Activated T-helper 1 cell treated with anti-CD3 and anti-CD28 coated beads, Interleukin-12 subunit alpha, Interleukin-12 subunit beta, Interleukin-2, Interleukin-4 antibody, amounts not matched to agents 30 ng/mL and 10 ng/mL and 1 ng/mL, durations not matched to agents 14 hours and 24 hours and 36 hours (primary cell): ENCODE data around the gene CHMP2B. TPM values are rescaled to one million over a fixed set of nuclear protein-coding genes. Genes with fewer than 3 reads are reported as not detected.

Source experiments
- DNase-seq: peaks from one replicate; pipeline ENCODE4 v3.0.0; 2021; ENCODE audit warnings: low spot score
- H3K27ac Mint-ChIP-seq: one replicate; pipeline ENCODE4 v1.8.0; 2021; ENCODE audit warnings: mild to moderate bottlenecking, mixed read lengths
- H3K27me3 Mint-ChIP-seq: one replicate; pipeline ENCODE4 v1.8.0; 2022; ENCODE audit warnings: mild to moderate bottlenecking, moderate library complexity, mixed read lengths; ENCODE audit not compliant: insufficient read depth
- H3K36me3 Mint-ChIP-seq: one replicate; pipeline ENCODE4 v1.8.0; 2021; ENCODE audit warnings: low read depth, mixed read lengths
- H3K4me1 Mint-ChIP-seq: one replicate; pipeline ENCODE4 v1.8.0; 2021; ENCODE audit warnings: low read depth, mixed read lengths
- H3K4me3 Mint-ChIP-seq: one replicate; pipeline ENCODE4 v1.8.0; 2021; ENCODE audit warnings: mild to moderate bottlenecking, moderate library complexity, mixed read lengths
- H3K9me3 Mint-ChIP-seq: one replicate; pipeline ENCODE4 v1.8.0; 2021; ENCODE audit warnings: mixed read lengths
- intact Hi-C: fragments of 100-400 bp; cut with micrococcal nuclease; formaldehyde crosslinking; loops from one replicate; pipeline ENCODE4 v1.15.1; 2024
- total RNA-seq: library from RNA; stranded (reverse); gene quantifications from 2 replicates; pipeline ENCODE4 v1.2.3, GENCODE V29; 2022

The CHMP2B gene, protein sequence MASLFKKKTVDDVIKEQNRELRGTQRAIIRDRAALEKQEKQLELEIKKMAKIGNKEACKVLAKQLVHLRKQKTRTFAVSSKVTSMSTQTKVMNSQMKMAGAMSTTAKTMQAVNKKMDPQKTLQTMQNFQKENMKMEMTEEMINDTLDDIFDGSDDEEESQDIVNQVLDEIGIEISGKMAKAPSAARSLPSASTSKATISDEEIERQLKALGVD
- total RNA-seq, result 28.2 and 29.6 TPM in 2 replicates

GRCh38 chr3:87227104-87227834 lies at the start of gene CHMP2B:
CHMP2B (plus strand) TSS chr3:87227309; CDS start chr3:87227523, 214 bp downstream.
- Mint-ChIP-seq H3K4me3 (peak within 1 kb of the TSS; percentile 98), H3K27ac (peak within 1 kb of the TSS; percentile 94), H3K27me3 (peaks cover 16% of the 10 kb centered on the region), H3K4me1 (peaks cover 31% of the 10 kb centered on the region), H3K36me3 (peaks cover 6% of the 10 kb centered on the region), H3K9me3 (peaks cover 4% of the 10 kb centered on the region)
- peak; percentile 87 for DNase-seq
- intact Hi-C loops, result loop anchor here (2.0 to 5.0 kb wide), 3 partner anchors 140 to 920 kb away; partner anchors contain the start of genes C3orf38, CGGBP1 and ZNF654

DNA sequence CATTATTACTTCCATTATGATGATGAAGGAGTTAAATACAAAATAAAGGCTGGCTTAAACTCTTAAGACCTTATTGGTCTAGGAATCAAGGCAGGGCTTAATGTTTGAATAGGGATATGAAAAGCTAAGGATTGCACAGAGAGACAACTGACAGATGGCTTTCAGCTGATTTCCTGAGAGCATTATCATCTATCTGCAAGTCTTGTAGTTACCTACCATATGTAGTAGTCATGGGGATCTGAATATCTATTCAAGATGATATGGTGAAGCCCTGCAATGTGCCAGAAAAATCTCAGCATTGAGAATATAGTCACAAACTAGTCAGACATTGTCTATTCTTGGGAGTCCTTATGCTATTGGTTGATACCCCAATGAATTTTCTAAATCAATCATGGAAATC lies 47.5 kb upstream of the CHMP2B start:
- Mint-ChIP-seq H3K27me3 (peaks cover 2% of the 10 kb centered on the region), H3K4me1 (no peaks in the 10 kb centered on the region), H3K4me3 (no peak overlapping the region), H3K36me3 (no peaks in the 10 kb centered on the region), H3K27ac (no peak overlapping the region), H3K9me3 (no peaks in the 10 kb centered on the region)
- intact Hi-C loops, result no loop called here
- DNase-seq, result no peak

DNA sequence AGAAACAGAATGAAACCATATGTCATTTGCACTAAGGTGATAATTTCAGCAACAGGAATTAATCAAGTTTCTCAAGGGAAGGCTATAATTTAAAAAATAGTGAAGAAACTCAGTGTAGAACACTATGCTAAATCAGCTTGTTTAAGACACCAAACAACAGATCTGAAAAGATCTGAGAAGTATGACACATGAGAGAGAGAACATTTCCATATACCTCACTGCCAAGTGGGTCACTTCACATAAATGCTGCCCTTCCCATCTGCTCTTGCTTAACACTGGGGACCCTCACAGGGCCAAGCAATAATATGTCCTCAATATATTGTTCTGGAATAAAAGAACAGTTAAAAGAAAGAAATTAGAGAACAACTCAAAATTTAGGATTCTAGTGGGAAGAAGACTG lies 45.6 kb upstream of the CHMP2B start:
- no peaks in the 10 kb centered on the region for H3K36me3 Mint-ChIP-seq
- H3K9me3 Mint-ChIP-seq, result no peaks in the 10 kb centered on the region

GRCh38 chr3:87182023-87182422 lies 45.1 kb upstream of the CHMP2B start:
- no peaks in the 10 kb centered on the region for H3K9me3 Mint-ChIP-seq
- peaks cover 2% of the 10 kb centered on the region for H3K27me3 Mint-ChIP-seq
- no peak for DNase-seq
- no peaks in the 10 kb centered on the region for H3K4me1 Mint-ChIP-seq
- intact Hi-C loops, result no loop called here
- no peaks in the 10 kb centered on the region for H3K36me3 Mint-ChIP-seq
- H3K4me3 Mint-ChIP-seq, result no peak overlapping the region
- H3K27ac Mint-ChIP-seq, result no peak overlapping the region

More for the DNA sequence above, 45.6 kb upstream of the CHMP2B start:
- intact Hi-C loops, result no loop called here
- Mint-ChIP-seq H3K4me3 (no peak overlapping the region), H3K4me1 (no peaks in the 10 kb centered on the region), H3K27ac (no peak overlapping the region), H3K27me3 (peaks cover 2% of the 10 kb centered on the region)
- DNase-seq, result no peak

- Mint-ChIP-seq H3K36me3 (no peaks in the 10 kb centered on the region), H3K27ac (no peak overlapping the region), H3K27me3 (peaks cover 2% of the 10 kb centered on the region), H3K4me3 (no peak overlapping the region), H3K4me1 (no peaks in the 10 kb centered on the region), H3K9me3 (no peaks in the 10 kb centered on the region)
- intact Hi-C loops, result no loop called here
- no peak for DNase-seq
Measured at GRCh38 chr3:87186608-87187159, 40.4 kb upstream of the CHMP2B start.

GRCh38 chr3:87191175-87191574 lies 35.9 kb upstream of the CHMP2B start:
- H3K27ac Mint-ChIP-seq, result no peak overlapping the region

DNA sequence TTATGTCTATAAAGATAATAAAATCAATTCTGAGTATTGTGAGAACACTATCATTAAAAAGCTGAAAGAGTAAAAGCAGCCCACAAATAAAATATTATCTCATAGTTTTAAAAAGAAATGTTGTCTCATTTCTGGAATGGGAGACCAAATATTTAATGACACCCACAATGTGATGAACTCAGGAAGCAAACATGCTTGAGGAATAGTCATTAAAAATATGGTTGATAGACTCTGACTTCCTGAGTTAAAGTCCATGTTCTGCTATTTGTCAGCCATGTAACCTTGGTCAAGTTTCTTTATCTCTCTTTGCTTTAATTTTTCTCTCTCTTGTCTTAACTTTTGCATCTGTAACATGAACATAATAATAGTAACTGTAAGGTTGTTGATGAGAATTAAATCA lies 35.5 kb upstream of the CHMP2B start:
- no peaks in the 10 kb centered on the region for H3K36me3 Mint-ChIP-seq
- intact Hi-C loops, result no loop called here
- H3K9me3 Mint-ChIP-seq, result peaks cover 8% of the 10 kb centered on the region
- H3K4me1 Mint-ChIP-seq, result no peaks in the 10 kb centered on the region
- DNase-seq, result no peak
- no peak overlapping the region for H3K4me3 Mint-ChIP-seq
- no peak overlapping the region for H3K27ac Mint-ChIP-seq
- no peaks in the 10 kb centered on the region for H3K27me3 Mint-ChIP-seq

More at GRCh38 chr3:87191175-87191574, 35.9 kb upstream of the CHMP2B start:
- Mint-ChIP-seq H3K27me3 (no peaks in the 10 kb centered on the region), H3K4me3 (no peak overlapping the region), H3K36me3 (no peaks in the 10 kb centered on the region), H3K4me1 (no peaks in the 10 kb centered on the region), H3K9me3 (peaks cover 4% of the 10 kb centered on the region)
- DNase-seq, result no peak
- intact Hi-C loops, result no loop called here

- Mint-ChIP-seq H3K27ac (no peak overlapping the region), H3K27me3 (no peaks in the 10 kb centered on the region), H3K36me3 (no peaks in the 10 kb centered on the region), H3K4me1 (no peaks in the 10 kb centered on the region), H3K4me3 (no peak overlapping the region), H3K9me3 (peaks cover 14% of the 10 kb centered on the region)
- intact Hi-C loops, result no loop called here
- DNase-seq, result no peak
Measured at GRCh38 chr3:87196879-87197278, 30.2 kb upstream of the CHMP2B start.

DNA sequence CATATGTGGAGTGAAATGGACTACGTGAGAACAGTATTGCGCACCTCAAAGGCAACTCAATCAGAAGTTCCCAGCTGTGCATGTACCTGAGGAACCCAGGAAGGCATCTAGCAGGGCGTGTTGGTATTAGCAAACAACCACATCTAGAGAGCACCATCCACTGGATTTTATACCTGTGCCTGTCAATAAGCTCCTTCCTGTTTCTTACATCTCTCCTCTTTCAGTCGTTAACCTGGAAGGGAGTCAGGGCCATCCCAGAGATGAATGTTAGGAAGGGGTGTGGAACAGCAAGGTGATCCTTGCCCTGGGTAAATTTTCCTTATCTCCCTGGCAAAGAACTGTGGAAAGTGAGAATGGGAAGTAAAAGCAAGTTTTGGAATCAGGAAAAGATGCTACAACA lies 29.6 kb upstream of the CHMP2B start:
- no peaks in the 10 kb centered on the region for H3K27me3 Mint-ChIP-seq
- H3K4me1 Mint-ChIP-seq, result no peaks in the 10 kb centered on the region
- DNase-seq, result no peak
- no peak overlapping the region for H3K27ac Mint-ChIP-seq
- intact Hi-C loops, result no loop called here
- peaks cover 14% of the 10 kb centered on the region for H3K9me3 Mint-ChIP-seq
- no peak overlapping the region for H3K4me3 Mint-ChIP-seq
- no peaks in the 10 kb centered on the region for H3K36me3 Mint-ChIP-seq

GRCh38 chr3:87198774-87199173 lies 28.3 kb upstream of the CHMP2B start:
- Mint-ChIP-seq H3K4me3 (no peak overlapping the region), H3K4me1 (no peaks in the 10 kb centered on the region), H3K36me3 (no peaks in the 10 kb centered on the region), H3K27ac (no peak overlapping the region), H3K27me3 (no peaks in the 10 kb centered on the region), H3K9me3 (peaks cover 14% of the 10 kb centered on the region)
- intact Hi-C loops, result no loop called here
- no peak for DNase-seq

DNA sequence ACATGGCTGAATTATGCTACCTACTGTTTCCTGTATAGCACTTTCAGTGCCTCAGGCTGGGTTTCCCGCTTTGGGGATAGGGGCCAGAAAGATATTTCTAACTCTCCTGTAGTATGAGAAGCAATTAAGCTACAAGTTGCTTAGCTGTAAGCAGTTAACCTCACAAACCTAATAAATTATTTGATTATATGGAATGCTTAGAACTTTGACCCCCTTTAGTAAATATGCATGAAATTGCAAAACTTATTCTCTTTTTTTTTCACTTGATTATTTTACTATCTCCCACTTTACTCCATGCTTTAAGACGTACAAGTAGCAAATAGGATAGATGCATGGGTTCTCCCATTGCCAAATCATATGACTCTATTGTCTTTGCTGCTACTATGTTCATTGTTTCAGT lies 27.5 kb upstream of the CHMP2B start:
- Mint-ChIP-seq H3K4me1 (no peaks in the 10 kb centered on the region), H3K9me3 (peaks cover 14% of the 10 kb centered on the region), H3K27me3 (no peaks in the 10 kb centered on the region), H3K4me3 (no peak overlapping the region), H3K27ac (no peak overlapping the region), H3K36me3 (no peaks in the 10 kb centered on the region)
- no peak for DNase-seq
- intact Hi-C loops, result no loop called here

- Mint-ChIP-seq H3K27me3 (no peaks in the 10 kb centered on the region), H3K4me3 (no peak overlapping the region), H3K4me1 (no peaks in the 10 kb centered on the region), H3K27ac (no peak overlapping the region), H3K36me3 (no peaks in the 10 kb centered on the region), H3K9me3 (peaks cover 14% of the 10 kb centered on the region)
- DNase-seq, result no peak
- intact Hi-C loops, result no loop called here
Measured at GRCh38 chr3:87200060-87200647, 27.0 kb upstream of the CHMP2B start.

DNA sequence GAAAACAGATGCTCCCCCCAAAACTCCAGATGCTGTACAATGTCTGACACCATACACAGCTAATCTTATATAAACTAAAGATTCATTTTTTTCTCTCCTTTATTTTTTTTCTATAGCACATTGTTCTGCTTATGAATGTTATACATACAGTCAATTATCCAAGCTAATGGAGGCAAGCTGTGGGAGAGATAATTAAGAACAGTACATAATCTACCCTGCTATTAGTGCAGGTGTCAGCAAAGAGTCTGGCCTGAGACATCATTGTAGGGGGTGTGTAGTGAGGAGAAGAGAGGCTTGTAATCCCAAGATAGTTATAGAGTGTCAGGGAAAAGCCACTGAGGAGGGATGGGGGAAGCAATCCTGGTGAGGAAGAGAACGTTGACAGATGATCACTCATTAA lies 25.4 kb upstream of the CHMP2B start:
- intact Hi-C loops, result no loop called here
- DNase-seq, result no peak
- Mint-ChIP-seq H3K9me3 (peaks cover 6% of the 10 kb centered on the region), H3K27me3 (no peaks in the 10 kb centered on the region), H3K36me3 (no peaks in the 10 kb centered on the region), H3K4me1 (no peaks in the 10 kb centered on the region), H3K4me3 (no peak overlapping the region), H3K27ac (no peak overlapping the region)
